Dermis microvascular lymphatic vessel endothelial cell (primary cell): Measurements from ENCODE around the gene NCOA1. TPM values are rescaled to one million over a fixed set of nuclear protein-coding genes. Genes with fewer than 3 reads are reported as not detected.
A peak's percentile ranks its signal among the peaks of the same experiment; 100 is the strongest.
"Not testable (repeated sequence)": the region's sequence is repeated elsewhere in the genome, so short reads cannot be mapped to it uniquely, and the experiment has no call there.

Source experiments
- DNase-seq, 2 donors: peaks; one replicate each; pipeline versions ENCODE4 v3.0.0 to v3.0.0-alpha.2; 2010; ENCODE audit warnings: low read depth in 2 of 2
- total RNA-seq: library from RNA; depleted of rRNA; stranded (reverse); fragments of >200 nt; gene quantifications from 2 replicates; pipeline ENCODE4 v1.2.1, GENCODE V29; 2014

Gene NCOA1
- total RNA-seq, 1 donor from 2014 or later = 5.9 TPM

GRCh38 chr2:24626131-24626530, 135.1 kb downstream of the NCOA1 start:
- DNase-seq = no peak

- no peak for DNase-seq
These were observed 137.7 kb downstream of the NCOA1 start for GRCh38 chr2:24628746-24629145.

- DNase-seq = no peak
These were observed 141.1 kb downstream of the NCOA1 start for GRCh38 chr2:24632172-24632571.

GRCh38 chr2:24635181-24635580, 144.1 kb downstream of the NCOA1 start:
- no peak for DNase-seq

GRCh38 chr2:24638568-24638967, 147.5 kb downstream of the NCOA1 start:
- no peak for DNase-seq

- no peak for DNase-seq
These were observed 151.3 kb downstream of the NCOA1 start for GRCh38 chr2:24642351-24642750.

- no peak for DNase-seq
These were observed 152.0 kb downstream of the NCOA1 start for GRCh38 chr2:24643051-24643450.

GRCh38 chr2:24644032-24644431, 153.0 kb downstream of the NCOA1 start:
- DNase-seq = no peak

GRCh38 chr2:24650997-24651642, 160.1 kb downstream of the NCOA1 start:
- no peak for DNase-seq

GRCh38 chr2:24651643-24652003, 160.6 kb downstream of the NCOA1 start:
- DNase-seq = no peak

- no peak for DNase-seq
These were observed 161.5 kb downstream of the NCOA1 start for GRCh38 chr2:24652265-24653182.

GRCh38 chr2:24657818-24658217, 166.8 kb downstream of the NCOA1 start:
- DNase-seq = no peak

GRCh38 chr2:24658531-24659202, 167.6 kb downstream of the NCOA1 start:
- peak in 1 of 2 donors; percentile 0 for DNase-seq

GRCh38 chr2:24659862-24660261, 168.8 kb downstream of the NCOA1 start:
- no peak for DNase-seq

- DNase-seq = no peak
These were observed 176.5 kb downstream of the NCOA1 start for GRCh38 chr2:24667542-24667941.

- no peak for DNase-seq
These were observed 180.2 kb downstream of the NCOA1 start for GRCh38 chr2:24671230-24671629.

- DNase-seq = no peak
These were observed 181.5 kb downstream of the NCOA1 start for GRCh38 chr2:24672589-24672988.

GRCh38 chr2:24675338-24675737, 184.3 kb downstream of the NCOA1 start:
- DNase-seq = peak in 1 of 2 donors; percentile 31

- DNase-seq = no peak
These were observed 185.4 kb downstream of the NCOA1 start for GRCh38 chr2:24676493-24676892.

GRCh38 chr2:24678066-24678465, 187.0 kb downstream of the NCOA1 start:
- not testable (repeated sequence) for DNase-seq

- no peak for DNase-seq
These were observed 189.1 kb downstream of the NCOA1 start for GRCh38 chr2:24680196-24680595.

GRCh38 chr2:24682304-24682703, 191.2 kb downstream of the NCOA1 start:
- peak in 1 of 2 donors; percentile 4 for DNase-seq
